Measurements from ENCODE around the gene P2RY6. TPM values are rescaled to one million over a fixed set of nuclear protein-coding genes. Genes with fewer than 3 reads are reported as not detected.

The P2RY6 gene
- total RNA-seq, 2 experiments from 2014 or later: not detected

DNA sequence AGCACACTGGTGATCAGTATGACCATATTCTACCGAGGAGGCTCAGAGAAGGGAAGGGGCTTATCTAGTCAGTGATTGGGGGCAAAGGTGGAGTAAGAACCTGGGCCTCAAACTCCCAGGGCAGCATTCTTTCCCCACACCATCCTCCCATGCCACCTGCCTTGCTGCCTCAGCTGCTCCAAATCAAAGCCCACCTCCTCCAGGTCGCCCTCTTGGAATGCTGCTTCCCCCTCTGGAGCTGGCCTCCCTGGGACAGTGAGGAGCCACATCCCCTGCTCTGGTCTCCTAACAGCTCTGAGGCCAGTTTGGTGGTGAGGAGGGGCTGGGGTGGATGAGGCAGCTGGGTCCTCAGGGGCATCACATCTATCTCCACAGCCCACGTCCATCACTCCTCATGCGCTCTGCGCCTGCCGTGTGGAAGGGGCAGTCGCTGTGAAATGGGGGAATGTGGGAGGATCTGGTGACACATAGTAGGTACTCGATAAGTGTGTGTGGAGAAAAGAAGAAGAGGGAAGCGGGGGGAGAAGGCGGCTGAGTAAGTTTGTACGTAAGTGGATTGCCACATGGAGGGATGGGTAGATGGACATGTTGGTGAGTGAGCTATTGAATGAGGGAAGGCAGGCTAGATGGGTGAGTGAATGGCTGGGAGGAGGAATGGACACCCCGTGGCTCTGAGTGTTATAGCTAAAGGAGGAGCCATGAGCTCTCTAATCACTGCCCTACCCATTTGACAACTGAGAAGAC is 19.8 kb downstream of the P2RY6 start:
- no peak for ATAC-seq
- peaks cover 2% of the 10 kb centered on the region for H3K27me3 Mint-ChIP-seq
- ChIA-PET POLR2A (interaction anchor here (1.1 kb wide), 1 partner anchor 59 kb away, joined by 3 read pairs; no protein-coding TSS in a partner anchor), CTCF (interaction anchor here (1.0 to 6.4 kb wide), 6 partner anchors 8 to 115 kb away, joined by 3 to 44 read pairs (median 4); no protein-coding TSS in a partner anchor)
- no peaks in the 10 kb centered on the region for H3K9me3 Mint-ChIP-seq
- TF ChIP-seq, protein P1, sequence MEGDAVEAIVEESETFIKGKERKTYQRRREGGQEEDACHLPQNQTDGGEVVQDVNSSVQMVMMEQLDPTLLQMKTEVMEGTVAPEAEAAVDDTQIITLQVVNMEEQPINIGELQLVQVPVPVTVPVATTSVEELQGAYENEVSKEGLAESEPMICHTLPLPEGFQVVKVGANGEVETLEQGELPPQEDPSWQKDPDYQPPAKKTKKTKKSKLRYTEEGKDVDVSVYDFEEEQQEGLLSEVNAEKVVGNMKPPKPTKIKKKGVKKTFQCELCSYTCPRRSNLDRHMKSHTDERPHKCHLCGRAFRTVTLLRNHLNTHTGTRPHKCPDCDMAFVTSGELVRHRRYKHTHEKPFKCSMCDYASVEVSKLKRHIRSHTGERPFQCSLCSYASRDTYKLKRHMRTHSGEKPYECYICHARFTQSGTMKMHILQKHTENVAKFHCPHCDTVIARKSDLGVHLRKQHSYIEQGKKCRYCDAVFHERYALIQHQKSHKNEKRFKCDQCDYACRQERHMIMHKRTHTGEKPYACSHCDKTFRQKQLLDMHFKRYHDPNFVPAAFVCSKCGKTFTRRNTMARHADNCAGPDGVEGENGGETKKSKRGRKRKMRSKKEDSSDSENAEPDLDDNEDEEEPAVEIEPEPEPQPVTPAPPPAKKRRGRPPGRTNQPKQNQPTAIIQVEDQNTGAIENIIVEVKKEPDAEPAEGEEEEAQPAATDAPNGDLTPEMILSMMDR (IDR thresholded peaks at IDR 0.05): no peak
- no peak overlapping the region for H3K27ac Mint-ChIP-seq
- H3K36me3 Mint-ChIP-seq (ENCODE audit: low read depth): no peaks in the 10 kb centered on the region
- no peak overlapping the region for H3K4me3 Mint-ChIP-seq
- peaks cover 13% of the 10 kb centered on the region for H3K4me1 Mint-ChIP-seq (ENCODE audit: low read depth)
- DNase-seq: no peak
- intact Hi-C loops (cut with micrococcal nuclease): loop anchor here (10.0 kb wide), 1 partner anchor 107 kb away; no protein-coding TSS in a partner anchor

DNA sequence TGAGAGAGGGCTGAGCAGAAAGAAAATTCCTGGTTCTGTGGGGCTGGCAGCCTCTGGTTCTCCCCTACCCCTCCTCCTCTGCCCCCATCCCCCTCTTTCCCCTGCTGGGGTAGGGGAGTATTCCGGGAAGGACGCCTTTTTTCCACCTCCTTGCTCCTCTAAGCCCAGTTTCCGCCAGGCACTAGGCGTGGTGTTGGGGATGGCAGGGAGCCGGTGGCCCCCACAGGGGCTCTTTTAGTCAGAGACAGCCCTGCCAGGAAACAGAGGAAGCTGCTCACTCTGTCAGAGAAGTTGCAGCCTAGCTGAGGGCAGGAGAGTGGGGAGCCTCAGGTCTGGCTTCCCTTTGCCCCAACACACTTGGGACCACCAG is 20.4 kb downstream of the P2RY6 start:
- H3K4me3 Mint-ChIP-seq: no peak overlapping the region
- H3K27me3 Mint-ChIP-seq: peaks cover 2% of the 10 kb centered on the region
- H3K27ac Mint-ChIP-seq: no peak overlapping the region
- no peaks in the 10 kb centered on the region for H3K9me3 Mint-ChIP-seq
- CTCF ChIA-PET: interaction anchor here (0.9 to 6.4 kb wide), 5 partner anchors 9 to 115 kb away, joined by 3 to 35 read pairs (median 3); no protein-coding TSS in a partner anchor
- POLR2A ChIA-PET: interaction anchor here (1.1 kb wide), 1 partner anchor 58 kb away, joined by 3 read pairs; no protein-coding TSS in a partner anchor
- H3K36me3 Mint-ChIP-seq (ENCODE audit: low read depth): no peaks in the 10 kb centered on the region
- ATAC-seq (no peak), DNase-seq (no peak)
- H3K4me1 Mint-ChIP-seq (ENCODE audit: low read depth): peaks cover 13% of the 10 kb centered on the region
- intact Hi-C loops (cut with micrococcal nuclease): loop anchor here (10.0 kb wide), 1 partner anchor 108 kb away; no protein-coding TSS in a partner anchor
- TF ChIP-seq, protein P1 (IDR thresholded peaks at IDR 0.05): no peak

DNA sequence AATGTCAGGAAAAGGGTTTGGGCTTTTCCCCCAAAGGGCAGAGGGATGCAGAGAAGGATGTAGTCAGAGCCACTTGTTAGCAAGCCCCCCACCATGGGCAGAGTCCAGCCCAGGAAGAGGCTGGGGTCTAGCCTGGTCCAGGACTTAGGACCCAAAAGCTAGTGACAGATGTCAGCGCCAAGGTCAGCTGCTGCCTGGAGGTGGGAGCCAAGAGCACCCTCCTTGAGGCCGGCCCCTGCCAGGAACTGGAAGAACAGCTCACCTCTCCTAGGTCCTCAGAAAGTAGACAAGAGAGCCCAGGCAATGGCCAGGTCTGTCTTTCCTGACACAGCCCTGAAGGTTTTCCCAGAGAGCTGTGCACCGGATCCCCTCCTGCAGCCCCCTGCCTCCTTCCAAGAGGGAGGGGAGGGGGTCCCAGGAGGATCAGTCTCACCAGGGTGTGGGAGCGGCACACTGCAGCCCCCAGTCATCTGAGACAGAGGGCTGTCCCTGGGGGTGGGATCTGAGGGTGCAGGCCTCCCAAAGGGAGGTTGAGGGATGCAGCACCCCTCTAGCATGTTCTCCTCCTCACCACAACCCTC is 21.3 kb downstream of the P2RY6 start:
- ChIA-PET POLR2A (no interaction called here), CTCF (interaction anchor here (0.9 to 6.4 kb wide), 6 partner anchors 9 to 43 kb away, joined by 3 to 35 read pairs (median 16); partner anchors contain the start of gene ARHGEF17)
- no peak for DNase-seq
- intact Hi-C loops (cut with micrococcal nuclease): loop anchor here (10.0 kb wide), 1 partner anchor 109 kb away; no protein-coding TSS in a partner anchor
- Mint-ChIP-seq H3K36me3 (ENCODE audit: low read depth) (no peaks in the 10 kb centered on the region), H3K27me3 (peaks cover 7% of the 10 kb centered on the region), H3K4me1 (ENCODE audit: low read depth) (peaks cover 10% of the 10 kb centered on the region), H3K9me3 (no peaks in the 10 kb centered on the region), H3K4me3 (no peak overlapping the region), H3K27ac (no peak overlapping the region)
- TF ChIP-seq, protein P1 (IDR thresholded peaks at IDR 0.05): no peak
- ATAC-seq: no peak

DNA sequence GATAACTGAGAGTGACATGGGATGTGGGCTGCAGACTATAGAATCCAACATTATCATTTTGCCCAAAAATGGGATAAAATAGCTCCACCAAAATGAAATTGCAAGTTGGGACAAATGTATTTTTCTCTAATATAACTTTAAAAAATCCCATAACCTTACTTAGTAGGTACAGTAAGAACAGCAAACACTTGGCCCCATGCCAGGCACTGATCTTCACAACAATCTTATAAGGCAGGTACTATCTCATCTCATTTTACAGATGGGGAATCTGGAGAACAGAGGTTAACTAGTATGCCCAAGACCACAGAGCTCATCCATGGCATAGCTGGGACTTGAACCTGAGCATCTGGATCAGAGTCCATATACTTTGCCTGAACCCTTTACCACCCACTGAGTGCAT is 22.5 kb downstream of the P2RY6 start:
- no peak overlapping the region for H3K27ac Mint-ChIP-seq
- H3K4me3 Mint-ChIP-seq: no peak overlapping the region
- intact Hi-C loops (cut with micrococcal nuclease): loop anchor here (5.0 to 10.0 kb wide), 2 partner anchors 43 to 110 kb away; no protein-coding TSS in a partner anchor
- POLR2A ChIA-PET: interaction anchor here (0.5 kb wide), 1 partner anchor 13 kb away, joined by 3 read pairs; no protein-coding TSS in a partner anchor
- CTCF ChIA-PET: interaction anchor here (0.6 to 2.9 kb wide), 25 partner anchors 8 to 367 kb away, joined by 3 to 29 read pairs (median 4); partner anchors contain the start of gene ARHGEF17
- TF ChIP-seq, protein P1 (IDR thresholded peaks at IDR 0.05): no peak
- H3K36me3 Mint-ChIP-seq (ENCODE audit: low read depth): no peaks in the 10 kb centered on the region
- DNase-seq (no peak), ATAC-seq (no peak)
- H3K4me1 Mint-ChIP-seq (ENCODE audit: low read depth): peaks cover 2% of the 10 kb centered on the region
- H3K27me3 Mint-ChIP-seq: peaks cover 7% of the 10 kb centered on the region
- H3K9me3 Mint-ChIP-seq: no peaks in the 10 kb centered on the region
